Hepatocyte (in vitro differentiated cells): Measurements from ENCODE around the gene GRSF1.
"Not testable (repeated sequence)": the region's sequence is repeated elsewhere in the genome, so short reads cannot be mapped to it uniquely, and the experiment has no call there.

ENCODE experiments used
- CTCF ChIP-seq: fragments of 200-600 bp; sonication (generic); IDR thresholded peaks from 2 replicates; pipeline ENCODE4 v1.5.1; 2016; ENCODE audit warnings: antibody characterized with exemption, mild to moderate bottlenecking; ENCODE audit not compliant: poor library complexity
- EZH2phosphoT487 ChIP-seq: fragments of 200-600 bp; sonication (generic); IDR thresholded peaks from one replicate; pipeline ENCODE4 v1.6.1; 2018; ENCODE audit warnings: antibody characterized with exemption, mild to moderate bottlenecking, low read depth, moderate library complexity; ENCODE audit not compliant: unreplicated experiment, severe bottlenecking

- not testable (repeated sequence) for TF ChIP-seq CTCF, EZH2phosphoT487
Observed at GRCh38 chr4:70840137-70840536, 447 bp upstream of the GRSF1 start.
